Lower leg skin (tissue), 3 donors: ENCODE data around the gene NPTX2.

Experiments
- POLR2A ChIP-seq, 2 donors: fragments of 450-650 bp; IDR thresholded peaks; one replicate each; pipeline ENCODE4 v1.6.1; 2016 to 2017; ENCODE audit warnings: antibody characterized with exemption in 2 of 2, mild to moderate bottlenecking in 1 of 2, moderate library complexity in 1 of 2
- TF ChIP-seq, protein P1 (sequence below), 3 donors: fragments of 450-650 bp; IDR thresholded peaks; one replicate each; pipeline ENCODE4 v1.5.1; 2016; ENCODE audit warnings: antibody characterized with exemption in 3 of 3, mild to moderate bottlenecking in 3 of 3, moderate library complexity in 2 of 3

DNA sequence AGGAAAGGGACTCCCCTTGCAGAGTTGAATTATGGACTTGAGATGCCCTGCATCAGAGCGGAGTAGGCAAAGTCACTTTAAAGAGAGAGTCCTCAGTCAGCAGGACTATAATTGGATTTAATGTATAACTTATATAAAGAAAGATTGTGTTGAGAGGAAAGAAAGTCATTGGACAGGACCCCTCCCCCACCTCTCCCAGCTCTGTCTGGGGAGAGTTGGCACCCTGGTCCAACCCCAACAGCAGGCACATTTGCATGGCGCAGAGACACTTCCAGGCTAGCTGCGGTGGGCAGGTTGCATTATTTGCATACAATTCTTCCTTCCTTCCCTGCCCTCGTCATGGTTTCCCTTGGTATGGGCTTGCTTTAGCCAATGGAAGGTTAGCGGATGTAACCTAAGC, 46.1 kb upstream of the NPTX2 start:
- TF ChIP-seq, protein P1, sequence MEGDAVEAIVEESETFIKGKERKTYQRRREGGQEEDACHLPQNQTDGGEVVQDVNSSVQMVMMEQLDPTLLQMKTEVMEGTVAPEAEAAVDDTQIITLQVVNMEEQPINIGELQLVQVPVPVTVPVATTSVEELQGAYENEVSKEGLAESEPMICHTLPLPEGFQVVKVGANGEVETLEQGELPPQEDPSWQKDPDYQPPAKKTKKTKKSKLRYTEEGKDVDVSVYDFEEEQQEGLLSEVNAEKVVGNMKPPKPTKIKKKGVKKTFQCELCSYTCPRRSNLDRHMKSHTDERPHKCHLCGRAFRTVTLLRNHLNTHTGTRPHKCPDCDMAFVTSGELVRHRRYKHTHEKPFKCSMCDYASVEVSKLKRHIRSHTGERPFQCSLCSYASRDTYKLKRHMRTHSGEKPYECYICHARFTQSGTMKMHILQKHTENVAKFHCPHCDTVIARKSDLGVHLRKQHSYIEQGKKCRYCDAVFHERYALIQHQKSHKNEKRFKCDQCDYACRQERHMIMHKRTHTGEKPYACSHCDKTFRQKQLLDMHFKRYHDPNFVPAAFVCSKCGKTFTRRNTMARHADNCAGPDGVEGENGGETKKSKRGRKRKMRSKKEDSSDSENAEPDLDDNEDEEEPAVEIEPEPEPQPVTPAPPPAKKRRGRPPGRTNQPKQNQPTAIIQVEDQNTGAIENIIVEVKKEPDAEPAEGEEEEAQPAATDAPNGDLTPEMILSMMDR (IDR thresholded peaks at IDR 0.05): no peak
- TF ChIP-seq POLR2A (IDR thresholded peaks at IDR 0.05): no peak
